Karpas-422 (cell line): ENCODE measurements around the gene RXRA. TPM values are rescaled to one million over a fixed set of nuclear protein-coding genes. Genes with fewer than 3 reads are reported as not detected.

Source experiments
- DNase-seq: peaks from one replicate; pipeline ENCODE4 v3.0.0-alpha.2; 2015
- H2AFZ ChIP-seq: fragments of 200-600 bp; sonication (generic); 2 replicates; pipeline ENCODE4 v1.6.1; 2014; ENCODE audit warnings: antibody characterized with exemption, low read length, mixed read lengths
- H3K27ac ChIP-seq: fragments of 200-600 bp; sonication (generic); 2 replicates; pipeline ENCODE4 v1.5.1; 2014; ENCODE audit warnings: mild to moderate bottlenecking, low read length, moderate library complexity
- H3K27me3 ChIP-seq: fragments of 200-600 bp; sonication (generic); 2 replicates; pipeline ENCODE4 v1.6.1; 2014; ENCODE audit warnings: low read length, mixed read lengths
- H3K36me3 ChIP-seq: fragments of 200-600 bp; sonication (generic); 2 replicates; pipeline ENCODE4 v1.6.1; 2014; ENCODE audit warnings: low read length, mixed read lengths; ENCODE audit not compliant: insufficient read depth
- H3K4me1 ChIP-seq: fragments of 200-600 bp; sonication (generic); 2 replicates; pipeline ENCODE4 v1.6.1; 2014; ENCODE audit warnings: mild to moderate bottlenecking, low read length, mixed read lengths
- H3K4me2 ChIP-seq: fragments of 200-600 bp; sonication (generic); 2 replicates; pipeline ENCODE4 v1.6.1; 2014; ENCODE audit warnings: low read length, low read depth, mild to moderate bottlenecking; ENCODE audit not compliant: poor library complexity, severe bottlenecking
- H3K4me3 ChIP-seq: fragments of 200-600 bp; sonication (generic); 2 replicates; pipeline ENCODE4 v1.5.1; 2014; ENCODE audit warnings: mild to moderate bottlenecking, antibody characterized with exemption, low read length, mixed read lengths
- H3K79me2 ChIP-seq: fragments of 200-600 bp; sonication (generic); 2 replicates; pipeline ENCODE4 v1.6.1; 2014; ENCODE audit warnings: mild to moderate bottlenecking, low read length, mixed read lengths
- H3K9ac ChIP-seq: fragments of 200-600 bp; sonication (generic); 2 replicates; pipeline ENCODE4 v1.6.0; 2014; ENCODE audit warnings: low read length
- H3K9me2 ChIP-seq: fragments of 200-600 bp; sonication (generic), shearing (Covaris generic); replicated peaks from 2 replicates; pipeline ENCODE4 v1.6.0; 2014; ENCODE audit warnings: mild to moderate bottlenecking, low read length, moderate library complexity; ENCODE audit not compliant: insufficient read depth
- H3K9me3 ChIP-seq: fragments of 300-700, 200-600 bp; sonication (generic); 2 replicates; pipeline ENCODE4 v1.6.1; 2014; ENCODE audit warnings: low read length, mixed read lengths
- H4K20me1 ChIP-seq: fragments of 200-600 bp; sonication (generic); 2 replicates; pipeline ENCODE4 v1.6.1; 2014; ENCODE audit warnings: mild to moderate bottlenecking, antibody characterized with exemption, low read length, low read depth; ENCODE audit not compliant: insufficient read depth
- total RNA-seq: library from RNA; depleted of rRNA; stranded (reverse); fragments of >200 nt; shearing (Covaris generic); gene quantifications from 2 replicates; pipeline ENCODE4 v1.2.3, GENCODE V29; 2014; ENCODE audit warnings: low replicate concordance

Gene RXRA
- total RNA-seq, 1 experiment from 2014 or later = not detected

DNA sequence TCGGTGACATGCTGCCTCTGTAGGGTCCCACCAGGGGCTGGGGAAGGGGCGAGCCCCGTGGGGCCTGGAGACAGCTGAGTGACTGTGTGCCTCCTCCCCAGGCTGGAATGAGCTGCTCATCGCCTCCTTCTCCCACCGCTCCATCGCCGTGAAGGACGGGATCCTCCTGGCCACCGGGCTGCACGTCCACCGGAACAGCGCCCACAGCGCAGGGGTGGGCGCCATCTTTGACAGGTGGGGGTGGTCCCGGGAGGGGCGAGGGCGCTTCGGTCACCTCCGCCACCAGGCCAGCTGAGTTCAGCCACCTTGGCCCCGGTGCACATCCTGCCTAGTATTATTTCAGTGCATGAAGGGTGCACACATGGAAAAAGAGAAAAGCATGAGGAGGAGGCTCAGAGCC lies 102.8 kb downstream of the RXRA start:
- no peak overlapping the region for H3K9ac ChIP-seq
- H3K9me3 ChIP-seq = no peaks in the 10 kb centered on the region
- no peaks in the 10 kb centered on the region for H3K79me2 ChIP-seq
- H4K20me1 ChIP-seq = 0 out of 2 replicates have a peak, but pooled peaks cover 4% of the 10 kb centered on the region
- H3K4me3 ChIP-seq = no peak overlapping the region
- no peak overlapping the region for H3K27ac ChIP-seq
- H3K36me3 ChIP-seq = no peaks in the 10 kb centered on the region
- no peaks in the 10 kb centered on the region for H3K4me1 ChIP-seq
- H3K9me2 ChIP-seq = no peaks in the 10 kb centered on the region
- no peak overlapping the region for H2AFZ ChIP-seq
- H3K4me2 ChIP-seq = no peak overlapping the region
- no peaks in the 10 kb centered on the region for H3K27me3 ChIP-seq
- no peak for DNase-seq

DNA sequence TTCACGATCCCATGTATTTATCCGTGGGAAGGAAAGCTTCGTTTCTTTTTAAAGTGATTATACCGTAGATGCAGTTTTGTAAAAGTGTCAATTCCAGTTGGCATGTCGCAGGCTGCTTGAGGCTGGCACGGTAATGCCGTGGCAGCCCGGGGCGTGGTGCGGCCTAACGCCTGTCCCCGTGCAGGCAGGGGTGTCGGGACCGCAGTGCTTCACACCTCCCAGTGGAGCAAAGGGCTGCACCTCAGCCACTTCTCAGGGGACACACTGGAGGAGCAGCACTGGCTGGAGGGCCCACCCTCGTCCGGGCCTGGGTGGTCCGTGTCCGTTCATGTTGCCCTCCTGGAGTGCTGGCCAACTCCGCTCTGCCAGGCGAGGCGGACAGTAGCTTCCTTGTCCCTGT lies 103.2 kb downstream of the RXRA start:
- H3K9me2 ChIP-seq = no peaks in the 10 kb centered on the region
- no peak overlapping the region for H3K9ac ChIP-seq
- no peak overlapping the region for H2AFZ ChIP-seq
- H3K4me3 ChIP-seq = no peak overlapping the region
- H3K36me3 ChIP-seq = no peaks in the 10 kb centered on the region
- no peaks in the 10 kb centered on the region for H3K9me3 ChIP-seq
- H3K27me3 ChIP-seq = no peaks in the 10 kb centered on the region
- H3K27ac ChIP-seq = no peak overlapping the region
- no peak for DNase-seq
- H3K4me2 ChIP-seq = no peak overlapping the region
- no peaks in the 10 kb centered on the region for H3K79me2 ChIP-seq
- H4K20me1 ChIP-seq = 0 out of 2 replicates have a peak, but pooled peaks cover 4% of the 10 kb centered on the region
- no peaks in the 10 kb centered on the region for H3K4me1 ChIP-seq

DNA sequence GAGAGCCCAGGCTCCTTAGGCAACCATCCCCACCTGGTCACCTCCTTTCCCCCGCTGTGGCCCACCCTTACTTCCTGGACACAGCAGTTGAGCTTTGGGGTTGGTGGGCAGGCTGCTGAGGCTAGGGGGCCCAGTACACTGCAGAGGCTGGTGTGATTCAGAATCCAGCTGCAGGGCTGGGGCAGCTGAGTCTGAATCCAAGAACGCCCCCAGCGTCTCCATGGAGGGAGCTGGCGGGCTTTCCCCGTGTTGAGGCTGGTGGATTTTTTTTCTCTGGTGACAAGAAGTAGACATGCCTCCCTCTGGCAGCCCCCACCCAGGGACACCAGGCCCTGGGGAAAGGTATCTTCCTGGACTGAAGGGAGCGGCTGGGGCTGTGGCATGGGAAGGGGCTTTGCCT lies 104.8 kb downstream of the RXRA start:
- H3K36me3 ChIP-seq = no peaks in the 10 kb centered on the region
- H3K4me3 ChIP-seq = no peak overlapping the region
- no peak overlapping the region for H2AFZ ChIP-seq
- 0 out of 2 replicates have a peak, but pooled peaks cover 4% of the 10 kb centered on the region for H4K20me1 ChIP-seq
- DNase-seq = no peak
- H3K79me2 ChIP-seq = no peaks in the 10 kb centered on the region
- H3K4me1 ChIP-seq = no peaks in the 10 kb centered on the region
- no peaks in the 10 kb centered on the region for H3K27me3 ChIP-seq
- no peak overlapping the region for H3K27ac ChIP-seq
- H3K4me2 ChIP-seq = no peak overlapping the region
- no peaks in the 10 kb centered on the region for H3K9me2 ChIP-seq
- no peak overlapping the region for H3K9ac ChIP-seq
- H3K9me3 ChIP-seq = no peaks in the 10 kb centered on the region

GRCh38 chr9:134431626-134432025 lies 105.4 kb downstream of the RXRA start:
- no peaks in the 10 kb centered on the region for H3K79me2 ChIP-seq
- no peak overlapping the region for H3K9ac ChIP-seq
- H3K4me3 ChIP-seq = no peak overlapping the region
- no peak overlapping the region for H3K4me2 ChIP-seq
- no peaks in the 10 kb centered on the region for H3K27me3 ChIP-seq
- H3K9me3 ChIP-seq = no peaks in the 10 kb centered on the region
- H3K27ac ChIP-seq = no peak overlapping the region
- H3K4me1 ChIP-seq = no peaks in the 10 kb centered on the region
- H4K20me1 ChIP-seq = 0 out of 2 replicates have a peak, but pooled peaks cover 4% of the 10 kb centered on the region
- H3K36me3 ChIP-seq = no peaks in the 10 kb centered on the region
- H3K9me2 ChIP-seq = no peaks in the 10 kb centered on the region
- DNase-seq = no peak
- no peak overlapping the region for H2AFZ ChIP-seq

GRCh38 chr9:134432471-134432870 lies 106.2 kb downstream of the RXRA start:
- no peaks in the 10 kb centered on the region for H3K27me3 ChIP-seq
- no peak overlapping the region for H2AFZ ChIP-seq
- H3K4me3 ChIP-seq = no peak overlapping the region
- H3K9me3 ChIP-seq = no peaks in the 10 kb centered on the region
- no peak for DNase-seq
- H3K4me1 ChIP-seq = no peaks in the 10 kb centered on the region
- no peak overlapping the region for H3K4me2 ChIP-seq
- H3K9ac ChIP-seq = no peak overlapping the region
- H3K27ac ChIP-seq = no peak overlapping the region
- no peaks in the 10 kb centered on the region for H3K9me2 ChIP-seq
- 0 out of 2 replicates have a peak, but pooled peaks cover 4% of the 10 kb centered on the region for H4K20me1 ChIP-seq
- H3K79me2 ChIP-seq = no peaks in the 10 kb centered on the region
- H3K36me3 ChIP-seq = no peaks in the 10 kb centered on the region

GRCh38 chr9:134433101-134433500 lies 106.8 kb downstream of the RXRA start:
- no peaks in the 10 kb centered on the region for H3K9me2 ChIP-seq
- H3K4me2 ChIP-seq = no peak overlapping the region
- no peak overlapping the region for H2AFZ ChIP-seq
- DNase-seq = no peak
- no peaks in the 10 kb centered on the region for H3K27me3 ChIP-seq
- no peak overlapping the region for H3K4me3 ChIP-seq
- H3K79me2 ChIP-seq = no peaks in the 10 kb centered on the region
- H3K27ac ChIP-seq = no peak overlapping the region
- no peaks in the 10 kb centered on the region for H3K36me3 ChIP-seq
- 0 out of 2 replicates have a peak, but pooled peaks cover 4% of the 10 kb centered on the region for H4K20me1 ChIP-seq
- H3K9ac ChIP-seq = no peak overlapping the region
- no peaks in the 10 kb centered on the region for H3K9me3 ChIP-seq
- no peaks in the 10 kb centered on the region for H3K4me1 ChIP-seq

- no peaks in the 10 kb centered on the region for H3K36me3 ChIP-seq
- no peak for DNase-seq
- no peaks in the 10 kb centered on the region for H3K27me3 ChIP-seq
- no peaks in the 10 kb centered on the region for H3K9me2 ChIP-seq
- H3K9ac ChIP-seq = no peak overlapping the region
- no peaks in the 10 kb centered on the region for H3K9me3 ChIP-seq
- no peaks in the 10 kb centered on the region for H3K4me1 ChIP-seq
- no peak overlapping the region for H3K4me3 ChIP-seq
- H3K27ac ChIP-seq = no peak overlapping the region
- H2AFZ ChIP-seq = no peak overlapping the region
- H4K20me1 ChIP-seq = 0 out of 2 replicates have a peak, but pooled peaks cover 4% of the 10 kb centered on the region
- no peak overlapping the region for H3K4me2 ChIP-seq
- H3K79me2 ChIP-seq = no peaks in the 10 kb centered on the region
Measured at GRCh38 chr9:134433909-134434882, 107.9 kb downstream of the RXRA start.

DNA sequence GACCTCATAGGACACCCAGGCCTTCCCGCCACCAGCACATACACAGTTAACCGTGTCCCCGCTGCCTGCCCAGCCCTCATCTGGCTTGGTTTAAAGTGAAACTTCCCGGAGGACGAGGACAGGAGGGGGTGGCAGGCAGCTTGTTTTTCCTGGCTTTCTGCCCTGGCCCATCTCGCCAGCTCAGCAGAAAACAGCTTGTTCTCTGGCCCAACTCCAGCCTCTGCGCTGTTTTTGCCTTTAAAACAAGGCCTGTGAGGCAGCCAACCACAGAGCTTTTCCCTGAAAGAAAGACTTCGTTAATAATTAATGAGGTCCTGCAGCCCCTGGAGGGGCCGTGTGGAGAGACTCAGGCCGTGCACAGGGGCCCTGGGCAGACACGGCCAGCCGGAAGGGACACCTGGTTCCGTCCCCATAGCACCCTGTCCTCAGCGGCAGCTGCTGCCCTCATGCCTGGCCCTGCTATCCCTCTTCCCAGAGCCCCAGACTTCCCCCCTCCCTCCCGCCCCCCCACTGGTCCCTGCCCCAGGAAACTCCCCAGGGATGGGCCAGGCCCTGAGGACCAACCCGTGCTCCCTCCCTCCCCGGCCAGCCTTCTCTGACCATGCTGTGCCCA lies 108.7 kb downstream of the RXRA start:
- Histone ChIP-seq H3K9ac (no peak overlapping the region), H3K4me3 (no peak overlapping the region), H3K4me2 (no peak overlapping the region), H3K79me2 (no peaks in the 10 kb centered on the region), H3K9me2 (no peaks in the 10 kb centered on the region), H2AFZ (no peak overlapping the region), H3K27ac (no peak overlapping the region), H3K9me3 (no peaks in the 10 kb centered on the region), H3K27me3 (no peaks in the 10 kb centered on the region), H4K20me1 (0 out of 2 replicates have a peak, but pooled peaks cover 4% of the 10 kb centered on the region), H3K36me3 (no peaks in the 10 kb centered on the region), H3K4me1 (no peaks in the 10 kb centered on the region)
- no peak for DNase-seq
